Cardiac septum (tissue), 1 donor: ENCODE results near the gene UBLCP1. TPM values are rescaled to one million over a fixed set of nuclear protein-coding genes. Genes with fewer than 3 reads are reported as not detected.

Experiments
- DNase-seq: peaks from one replicate; pipeline ENCODE4 v3.0.0-alpha.2; 2020; ENCODE audit warnings: low spot score
- intact Hi-C: fragments of 100-400 bp; cut with DNase I; formaldehyde crosslinking; loops from one replicate; pipeline ENCODE4 v1.14.0; 2022
- total RNA-seq: library from RNA; stranded (reverse); fragmentation: NEBNext Ultra II Directional; extraction: Animal tissue kit (Norgen Biotek cat#: 25700); gene quantifications from one replicate; pipeline ENCODE4 v1.2.1, GENCODE V29; 2021
- donor health status: DM: no; HTN: no; CAD: no.

The UBLCP1 gene
- total RNA-seq, 1 donor from 2014 or later: 15.9 TPM

GRCh38 chr5:159333545-159333925 lies 70.4 kb downstream of the UBLCP1 start:
- intact Hi-C loops: loop anchor here (5.0 to 10.0 kb wide), 2 partner anchors 181 to 654 kb away; no protein-coding TSS in a partner anchor
- DNase-seq: no peak

Other genes starting within 250 kb of the UBLCP1 start
- 9.8 TPM for gene EBF1, start 163.4 kb upstream of the UBLCP1 start, total RNA-seq
- 25.4 TPM for gene RNF145, start 53.7 kb upstream of the UBLCP1 start, total RNA-seq
- not detected for gene IL12B, start 67.2 kb downstream of the UBLCP1 start, total RNA-seq